Lower leg skin (tissue), 3 donors: ENCODE data around the gene BOD1L1.

Source experiments
- POLR2A ChIP-seq, 2 donors: fragments of 450-650 bp; IDR thresholded peaks; one replicate each; pipeline ENCODE4 v1.6.1; 2016 to 2017; ENCODE audit warnings: antibody characterized with exemption in 2 of 2, mild to moderate bottlenecking in 1 of 2, moderate library complexity in 1 of 2
- TF ChIP-seq, protein P1 (sequence below), 3 donors: fragments of 450-650 bp; IDR thresholded peaks; one replicate each; pipeline ENCODE4 v1.5.1; 2016; ENCODE audit warnings: antibody characterized with exemption in 3 of 3, mild to moderate bottlenecking in 3 of 3, moderate library complexity in 2 of 3

DNA sequence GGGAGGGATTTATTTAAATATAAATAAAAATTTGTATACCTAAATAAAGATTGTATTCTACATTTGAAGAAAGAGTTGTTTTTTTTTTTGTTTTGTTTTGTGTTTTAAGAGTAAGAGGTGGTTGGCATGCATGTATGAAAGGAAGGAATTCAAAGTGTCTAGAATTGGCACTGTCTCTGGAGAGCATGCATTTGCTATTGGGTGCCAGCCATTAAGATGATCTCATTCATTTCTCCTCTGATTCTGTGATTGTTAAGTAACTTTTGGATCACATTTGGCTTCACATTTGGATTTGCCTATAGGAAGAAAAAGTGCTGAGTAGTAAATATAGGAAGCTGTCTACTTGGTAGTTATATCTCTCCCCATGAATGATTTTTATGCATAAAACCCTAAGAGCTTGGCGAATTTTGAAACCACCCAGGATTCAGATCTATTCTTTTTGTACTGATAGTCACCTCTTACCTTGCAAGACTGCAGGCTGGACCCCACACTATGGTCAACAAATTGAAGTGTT is 7.8 kb upstream of the BOD1L1 start:
- no peak for TF ChIP-seq POLR2A (IDR thresholded peaks at IDR 0.05)
- TF ChIP-seq, protein P1, sequence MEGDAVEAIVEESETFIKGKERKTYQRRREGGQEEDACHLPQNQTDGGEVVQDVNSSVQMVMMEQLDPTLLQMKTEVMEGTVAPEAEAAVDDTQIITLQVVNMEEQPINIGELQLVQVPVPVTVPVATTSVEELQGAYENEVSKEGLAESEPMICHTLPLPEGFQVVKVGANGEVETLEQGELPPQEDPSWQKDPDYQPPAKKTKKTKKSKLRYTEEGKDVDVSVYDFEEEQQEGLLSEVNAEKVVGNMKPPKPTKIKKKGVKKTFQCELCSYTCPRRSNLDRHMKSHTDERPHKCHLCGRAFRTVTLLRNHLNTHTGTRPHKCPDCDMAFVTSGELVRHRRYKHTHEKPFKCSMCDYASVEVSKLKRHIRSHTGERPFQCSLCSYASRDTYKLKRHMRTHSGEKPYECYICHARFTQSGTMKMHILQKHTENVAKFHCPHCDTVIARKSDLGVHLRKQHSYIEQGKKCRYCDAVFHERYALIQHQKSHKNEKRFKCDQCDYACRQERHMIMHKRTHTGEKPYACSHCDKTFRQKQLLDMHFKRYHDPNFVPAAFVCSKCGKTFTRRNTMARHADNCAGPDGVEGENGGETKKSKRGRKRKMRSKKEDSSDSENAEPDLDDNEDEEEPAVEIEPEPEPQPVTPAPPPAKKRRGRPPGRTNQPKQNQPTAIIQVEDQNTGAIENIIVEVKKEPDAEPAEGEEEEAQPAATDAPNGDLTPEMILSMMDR (IDR thresholded peaks at IDR 0.05) = no peak
